HUES64 (cell line): Measurements from ENCODE around the gene CTAGE6.
"Not testable (repeated sequence)": the region's sequence is repeated elsewhere in the genome, so short reads cannot be mapped to it uniquely, and the experiment has no call there.

Experiments
- H3K27ac ChIP-seq: 2 replicates; pipeline ENCODE4 v1.7.0; 2013; ENCODE audit warnings: low read depth, low read length, inconsistent platforms
- H3K27me3 ChIP-seq: 2 replicates; pipeline ENCODE4 v1.6.1; 2013; ENCODE audit warnings: mild to moderate bottlenecking, low read length; ENCODE audit not compliant: insufficient read depth
- H3K36me3 ChIP-seq: 2 replicates; pipeline ENCODE4 v1.6.1; 2013; ENCODE audit warnings: mild to moderate bottlenecking, low read length; ENCODE audit not compliant: insufficient read depth
- H3K4me1 ChIP-seq: 2 replicates; pipeline ENCODE4 v1.6.1; 2013; ENCODE audit warnings: mild to moderate bottlenecking, low read length, moderate library complexity; ENCODE audit not compliant: insufficient read depth
- H3K4me3 ChIP-seq: 2 replicates; pipeline ENCODE4 v1.5.1; 2013; ENCODE audit warnings: mild to moderate bottlenecking, low read length, moderate library complexity
- H3K9ac ChIP-seq: 2 replicates; pipeline ENCODE4 v1.6.1; 2013; ENCODE audit warnings: mild to moderate bottlenecking, low read depth, low read length
- H3K9me3 ChIP-seq: 2 replicates; pipeline ENCODE4 v1.6.1; 2013; ENCODE audit warnings: low read depth, low read length; ENCODE audit not compliant: insufficient read depth
- WGBS: fragments of 150-250, 120-280 bp; methylation state at CpG from one replicate; pipeline ENCODE4 v1.1.7; 2013; ENCODE audit warnings: missing lambda C conversion rate; 5-methylcytosine and 5-hydroxymethylcytosine counted together

CTAGE6 gene

DNA sequence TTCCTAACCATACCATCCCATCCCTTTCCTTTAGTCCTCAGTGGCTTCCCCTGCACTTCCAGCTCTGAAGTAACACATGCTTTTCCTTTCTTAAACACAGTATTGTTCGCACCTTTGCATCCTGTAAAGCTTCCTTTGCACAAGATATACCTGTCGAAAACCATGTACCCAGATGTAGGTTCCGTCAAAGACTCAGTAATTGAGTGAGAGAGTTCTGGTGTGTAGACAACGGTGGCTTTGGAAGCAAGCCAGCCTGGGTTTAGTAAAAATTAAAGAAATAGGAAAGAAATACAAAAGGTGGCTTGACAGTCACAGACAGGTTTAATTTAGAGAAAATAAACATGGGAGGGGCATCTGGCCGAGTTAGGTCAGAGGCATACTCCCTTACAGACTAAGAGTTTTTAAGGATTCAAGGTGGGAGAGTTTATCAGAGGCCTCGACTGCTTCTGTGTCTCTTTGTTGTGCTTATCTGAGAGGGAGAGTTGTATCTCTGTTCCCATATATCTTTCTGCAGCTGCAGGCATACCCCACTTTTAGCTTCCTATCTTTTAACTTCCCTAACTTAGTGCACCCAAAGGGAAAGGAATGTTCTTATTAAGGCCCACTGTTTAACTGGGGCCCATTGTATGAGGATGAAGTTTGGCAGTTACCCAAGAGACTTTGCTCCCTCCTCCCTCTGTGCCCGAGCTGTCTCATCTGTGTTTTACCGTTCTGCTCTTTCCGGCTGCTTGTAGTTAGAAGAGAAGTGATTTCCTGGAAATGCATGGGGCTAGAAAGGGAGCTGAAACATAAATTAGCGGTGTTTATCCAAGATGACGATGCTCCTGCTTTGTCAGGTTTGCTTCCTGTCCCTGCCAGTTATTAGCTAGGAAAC, 42.7 kb downstream of the CTAGE6 start:
- not testable (repeated sequence) for H3K4me3 ChIP-seq, H3K9me3 ChIP-seq, H3K9ac ChIP-seq, H3K4me1 ChIP-seq, H3K27me3 ChIP-seq, H3K36me3 ChIP-seq, H3K27ac ChIP-seq
- WGBS = no CpG with 5 or more reads among the region's 11 CpGs

DNA sequence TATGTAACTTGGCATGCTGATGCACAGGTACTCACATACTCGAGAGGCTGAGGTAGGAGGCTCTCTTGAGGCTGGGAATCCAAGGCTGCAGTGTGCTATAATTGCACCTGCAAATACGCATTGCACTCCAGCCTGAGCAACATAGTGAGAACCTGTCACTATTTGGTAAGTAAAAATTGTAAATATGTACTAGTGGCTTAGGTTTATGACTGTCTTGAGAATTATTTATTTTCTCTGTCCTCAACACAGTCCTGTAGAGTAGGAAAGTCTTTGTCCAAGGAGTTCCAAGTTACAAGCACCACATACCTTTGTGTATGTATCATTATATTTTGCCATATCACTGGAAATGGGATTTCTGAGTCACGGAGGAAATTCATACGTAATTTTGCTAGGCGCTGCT, 45.1 kb downstream of the CTAGE6 start:
- not testable (repeated sequence) for H3K4me1 ChIP-seq, H3K4me3 ChIP-seq, H3K36me3 ChIP-seq, H3K9ac ChIP-seq, H3K9me3 ChIP-seq, H3K27me3 ChIP-seq, H3K27ac ChIP-seq
- 97% methylated on average over 2 of the region's 5 CpGs for WGBS

DNA sequence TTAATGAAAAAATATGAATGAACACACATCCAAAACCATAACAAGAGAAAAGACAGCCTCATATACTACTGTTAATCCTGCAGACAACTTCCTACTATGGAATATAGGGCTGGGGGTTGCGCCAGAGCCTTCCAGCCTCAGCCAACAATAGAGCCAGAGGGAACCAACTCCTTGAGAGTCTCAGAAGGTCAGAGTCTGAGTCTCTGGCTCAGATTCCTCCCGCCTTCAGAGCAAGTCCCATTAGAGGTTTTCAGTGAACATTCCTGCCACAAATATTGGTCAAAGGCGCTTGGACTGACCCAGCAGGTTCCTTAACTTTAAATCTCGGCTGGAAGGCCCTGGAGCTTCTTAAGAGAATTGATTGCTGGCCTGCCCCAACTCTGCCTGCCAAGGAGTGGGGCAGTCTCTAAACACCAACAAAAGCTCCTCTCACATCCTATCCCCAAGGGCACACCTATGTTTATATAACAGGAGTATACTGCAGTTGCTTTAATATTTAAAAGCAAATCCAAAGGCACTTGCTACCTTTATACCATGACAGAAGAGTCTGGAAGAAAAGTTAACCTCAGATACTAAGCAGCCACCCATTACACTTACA, 45.7 kb downstream of the CTAGE6 start:
- H3K4me3 ChIP-seq, H3K36me3 ChIP-seq, H3K9me3 ChIP-seq, H3K27me3 ChIP-seq, H3K27ac ChIP-seq, H3K9ac ChIP-seq, H3K4me1 ChIP-seq: not testable (repeated sequence)
- no CpG with 5 or more reads among the region's 4 CpGs for WGBS

GRCh38 chr7:143709895-143710294, 47.6 kb downstream of the CTAGE6 start:
- H3K4me3 ChIP-seq, H3K9ac ChIP-seq: not testable (repeated sequence)
- WGBS = 90% methylated on average over 2 of the region's 5 CpGs

More at GRCh38 chr7:143709895-143710294, 47.6 kb downstream of the CTAGE6 start:
- H3K4me1 ChIP-seq, H3K27ac ChIP-seq, H3K27me3 ChIP-seq, H3K36me3 ChIP-seq, H3K9me3 ChIP-seq: not testable (repeated sequence)
